ENCODE results near the gene CLMN. TPM values are rescaled to one million over a fixed set of nuclear protein-coding genes. Genes with fewer than 3 reads are reported as not detected.

The CLMN gene
- polyA plus RNA-seq, 3 donors, result 22.0 to 33.7 (median 23.2) TPM

DNA sequence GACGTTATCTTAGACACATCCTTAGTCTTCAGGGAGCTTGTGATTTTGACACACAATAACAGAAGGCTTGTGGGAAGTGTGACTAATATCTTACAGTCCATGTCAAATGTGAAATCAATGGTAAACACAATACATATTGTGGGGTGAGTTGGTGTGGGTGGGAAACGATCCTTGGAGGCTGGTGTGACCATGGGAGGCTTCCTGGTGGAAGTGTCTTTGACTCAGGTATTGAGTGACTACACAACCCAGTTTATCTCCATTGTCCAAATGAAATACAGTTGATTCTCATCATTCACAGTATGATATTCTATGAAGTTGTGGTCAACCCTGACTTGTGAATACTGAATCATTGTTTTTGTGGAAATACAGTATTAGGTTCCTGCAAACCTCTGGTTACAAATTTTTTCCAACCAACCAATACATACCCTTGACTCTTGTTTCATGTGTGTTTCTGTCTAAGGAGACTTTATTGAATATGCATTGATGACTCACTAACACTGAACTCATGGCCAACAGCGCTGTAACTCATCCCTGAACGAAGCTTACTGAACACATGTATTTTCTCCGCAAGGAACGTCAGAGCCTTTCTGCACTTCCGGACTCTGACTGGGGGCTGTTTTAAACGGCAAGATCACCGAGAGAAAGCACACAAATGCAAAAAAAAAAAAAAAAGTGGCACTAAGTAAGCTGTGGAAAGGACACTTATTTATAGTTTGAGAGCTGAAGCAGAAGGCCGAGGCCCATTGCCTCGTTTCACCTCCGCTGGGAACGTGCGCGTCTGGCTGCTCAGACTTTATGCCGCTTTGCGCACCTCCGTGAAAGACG lies 59.0 kb downstream of the CLMN start:
- Histone ChIP-seq H3K4me3 (replicated peaks in 1 of 3; ENCODE audit: low read depth in 2 of 3, low read length in 3 of 3) (no peak overlapping the region), H3K36me3 (replicated peaks in 1 of 2; ENCODE audit: control insufficient read depth in 1 of 2, insufficient read depth in 2 of 2, low read length in 2 of 2) (no peaks in the 10 kb centered on the region), H3K79me2 (ENCODE audit: insufficient read depth, low read length) (no peaks in the 10 kb centered on the region), H3K9ac (ENCODE audit: insufficient read depth, low read length, poor library complexity, severe bottlenecking) (no peak overlapping the region), H3K9me3 (replicated peaks in 1 of 2; ENCODE audit: control insufficient read depth in 1 of 2, insufficient read depth in 1 of 2, low read length in 2 of 2) (no peaks in the 10 kb centered on the region), H2AFZ (ENCODE audit: insufficient read depth, low read depth, low read length, poor library complexity, severe bottlenecking) (no peak overlapping the region), H4K20me1 (ENCODE audit: insufficient read depth, low read length) (peaks cover 59% of the 10 kb centered on the region), H3K27ac (ENCODE audit: low read depth in 1 of 2, low read length in 2 of 2) (no peak overlapping the region), H3K4me2 (replicated peaks; ENCODE audit: extremely low read depth, low read length, poor library complexity, severe bottlenecking) (no peak overlapping the region), H3K4me1 (ENCODE audit: control insufficient read depth in 1 of 2, insufficient read depth in 2 of 2, low read length in 2 of 2) (peaks cover 20 to 22% of the 10 kb centered on the region in 2 donors), H3K27me3 (ENCODE audit: control insufficient read depth in 2 of 2, insufficient read depth in 2 of 2, low read length in 2 of 2) (no peaks in the 10 kb centered on the region)
- no peak for TF ChIP-seq CTCF (IDR thresholded peaks at IDR 0.05)
- H3K27me3 Mint-ChIP-seq (ENCODE audit: low read depth in 3 of 3), result peaks cover 0 to 7% (median 0%) of the 10 kb centered on the region in 3 donors
- H3K36me3 Mint-ChIP-seq, result peaks cover 0 to 3% of the 10 kb centered on the region in 2 donors
- no peak overlapping the region for H3K27ac Mint-ChIP-seq
- H3K4me1 Mint-ChIP-seq, result peaks cover 27% of the 10 kb centered on the region
- H3K4me3 Mint-ChIP-seq, result no peak overlapping the region
- WGBS (ENCODE audit: insufficient coverage), result 100% methylated on average over 15 of the region's 19 CpGs
- H3K9me3 Mint-ChIP-seq, result no peaks in the 10 kb centered on the region
- peak in 2 of 3 donors; percentile 22 to 56 for DNase-seq
- intact Hi-C loops (cut with micrococcal nuclease), result no loop called here

- peaks cover 0 to 3% (median 0%) of the 10 kb centered on the region in 7 donors for H3K9me3 Mint-ChIP-seq
- intact Hi-C loops (cut with micrococcal nuclease), result no loop called here
- no peak overlapping the region for H2AFZ ChIP-seq (ENCODE audit: insufficient read depth, low read depth, low read length, poor library complexity, severe bottlenecking)
- H3K4me1 ChIP-seq (ENCODE audit: control insufficient read depth in 1 of 2, insufficient read depth in 2 of 2, low read length in 2 of 2), result peaks cover 22 to 25% of the 10 kb centered on the region in 2 donors
- peaks cover 0 to 7% (median 0%) of the 10 kb centered on the region in 3 donors for H3K27me3 Mint-ChIP-seq (ENCODE audit: low read depth in 3 of 3)
- no peaks in the 10 kb centered on the region for H3K9me3 ChIP-seq (replicated peaks in 1 of 2; ENCODE audit: control insufficient read depth in 1 of 2, insufficient read depth in 1 of 2, low read length in 2 of 2)
- H3K9ac ChIP-seq (ENCODE audit: insufficient read depth, low read length, poor library complexity, severe bottlenecking), result no peak overlapping the region
- no peak for DNase-seq
- H3K27me3 ChIP-seq (ENCODE audit: control insufficient read depth in 2 of 2, insufficient read depth in 2 of 2, low read length in 2 of 2), result no peaks in the 10 kb centered on the region
- no peak overlapping the region for H3K4me3 ChIP-seq (replicated peaks in 1 of 3; ENCODE audit: low read depth in 2 of 3, low read length in 3 of 3)
- H3K27ac ChIP-seq (ENCODE audit: low read depth in 1 of 2, low read length in 2 of 2), result no peak overlapping the region
- H3K36me3 ChIP-seq (replicated peaks in 1 of 2; ENCODE audit: control insufficient read depth in 1 of 2, insufficient read depth in 2 of 2, low read length in 2 of 2), result no peaks in the 10 kb centered on the region
- peaks cover 61% of the 10 kb centered on the region for H4K20me1 ChIP-seq (ENCODE audit: insufficient read depth, low read length)
- peaks cover 28% of the 10 kb centered on the region for H3K4me1 Mint-ChIP-seq
- 39% methylated on average over 8 of the region's 12 CpGs for WGBS (ENCODE audit: insufficient coverage)
- no peak overlapping the region for H3K4me3 Mint-ChIP-seq
- peaks cover 0 to 3% of the 10 kb centered on the region in 2 donors for H3K36me3 Mint-ChIP-seq
- no peaks in the 10 kb centered on the region for H3K79me2 ChIP-seq (ENCODE audit: insufficient read depth, low read length)
- no peak for TF ChIP-seq CTCF (IDR thresholded peaks at IDR 0.05)
- H3K27ac Mint-ChIP-seq, result no peak overlapping the region
- H3K4me2 ChIP-seq (replicated peaks; ENCODE audit: extremely low read depth, low read length, poor library complexity, severe bottlenecking), result no peak overlapping the region
These were observed 60.7 kb downstream of the CLMN start for GRCh38 chr14:95258754-95259593.
